ENCODE results near the gene TNRC18.

Gene TNRC18

DNA sequence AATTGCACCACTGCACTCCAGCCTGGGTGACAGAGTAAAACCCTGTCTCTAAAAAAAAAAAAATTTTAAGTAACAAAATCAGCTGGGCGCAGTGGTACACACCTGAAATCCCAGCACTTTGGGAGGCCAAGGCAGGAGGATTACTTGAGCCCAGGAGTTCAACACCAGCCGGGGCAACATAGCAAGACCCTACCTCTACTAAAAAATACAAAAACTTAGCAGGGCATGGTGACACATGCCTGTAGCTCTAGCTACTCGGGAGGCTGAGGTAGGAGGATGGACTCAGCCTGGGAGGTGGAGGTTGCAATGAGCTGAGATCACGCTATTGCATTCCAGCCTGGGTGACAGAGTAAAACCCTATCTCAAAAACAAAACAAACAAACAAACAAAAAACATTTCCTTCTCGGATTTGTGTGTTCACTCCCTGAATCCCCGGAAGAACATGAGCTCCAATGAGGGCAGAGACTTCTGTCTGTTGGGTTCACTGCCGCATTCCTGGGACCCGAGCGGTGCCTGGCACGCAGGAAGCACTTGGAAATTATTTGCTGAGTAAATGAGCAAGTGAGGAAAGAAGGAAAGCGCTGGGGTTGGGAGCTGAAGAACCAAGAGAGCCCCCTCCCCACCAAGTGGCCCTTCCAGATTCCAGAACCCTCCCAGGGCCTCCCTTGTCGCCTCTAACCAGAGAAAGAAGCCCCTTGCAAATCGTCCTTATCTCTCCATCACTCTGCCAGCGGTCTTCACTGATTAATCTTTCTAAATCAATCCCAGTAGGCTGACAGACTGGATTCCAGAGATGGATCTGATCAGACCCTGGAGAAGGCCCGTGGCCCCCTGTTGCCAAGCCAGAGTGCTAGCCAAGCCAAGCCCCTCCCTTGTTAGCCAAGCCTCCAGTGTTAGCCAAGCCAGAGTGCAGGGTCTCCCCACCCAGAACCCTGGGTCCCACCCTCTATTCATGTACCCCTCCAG is 6.2 kb downstream of the TNRC18 start:
- Histone ChIP-seq H3K27me3 (ENCODE audit: insufficient read depth, low read length, poor library complexity) (peaks cover 31% of the 10 kb centered on the region), H3K4me2 (ENCODE audit: insufficient read depth, low read length) (no peak overlapping the region), H3K4me3 (ENCODE audit: low read depth in 1 of 2, low read length in 2 of 2) (no peak overlapping the region), H3K27ac (ENCODE audit: low read length) (no peak overlapping the region), H3K36me3 (ENCODE audit: insufficient read depth, low read length) (no peaks in the 10 kb centered on the region; the same call in 1 of the 2 replicates), H4K20me1 (ENCODE audit: insufficient read depth, low read length) (peaks cover 42% of the 10 kb centered on the region), H3K79me2 (ENCODE audit: insufficient read depth, low read length) (no peaks in the 10 kb centered on the region), H3K9me3 (ENCODE audit: insufficient read depth, low read length, severe bottlenecking) (no peaks in the 10 kb centered on the region), H2AFZ (ENCODE audit: low read depth, low read length) (no peak overlapping the region), H3K9ac (ENCODE audit: low read depth, low read length) (no peak overlapping the region), H3K4me1 (ENCODE audit: insufficient read depth, low read length) (peaks cover 24% of the 10 kb centered on the region)
- DNase-seq (no peak), ATAC-seq (ENCODE audit: insufficient read depth, low read depth) (no peak)
- TF ChIP-seq, protein P1, sequence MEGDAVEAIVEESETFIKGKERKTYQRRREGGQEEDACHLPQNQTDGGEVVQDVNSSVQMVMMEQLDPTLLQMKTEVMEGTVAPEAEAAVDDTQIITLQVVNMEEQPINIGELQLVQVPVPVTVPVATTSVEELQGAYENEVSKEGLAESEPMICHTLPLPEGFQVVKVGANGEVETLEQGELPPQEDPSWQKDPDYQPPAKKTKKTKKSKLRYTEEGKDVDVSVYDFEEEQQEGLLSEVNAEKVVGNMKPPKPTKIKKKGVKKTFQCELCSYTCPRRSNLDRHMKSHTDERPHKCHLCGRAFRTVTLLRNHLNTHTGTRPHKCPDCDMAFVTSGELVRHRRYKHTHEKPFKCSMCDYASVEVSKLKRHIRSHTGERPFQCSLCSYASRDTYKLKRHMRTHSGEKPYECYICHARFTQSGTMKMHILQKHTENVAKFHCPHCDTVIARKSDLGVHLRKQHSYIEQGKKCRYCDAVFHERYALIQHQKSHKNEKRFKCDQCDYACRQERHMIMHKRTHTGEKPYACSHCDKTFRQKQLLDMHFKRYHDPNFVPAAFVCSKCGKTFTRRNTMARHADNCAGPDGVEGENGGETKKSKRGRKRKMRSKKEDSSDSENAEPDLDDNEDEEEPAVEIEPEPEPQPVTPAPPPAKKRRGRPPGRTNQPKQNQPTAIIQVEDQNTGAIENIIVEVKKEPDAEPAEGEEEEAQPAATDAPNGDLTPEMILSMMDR (IDR thresholded peaks at IDR 0.05; ENCODE audit: borderline replicate concordance, extremely low read depth, low read length, poor library complexity, severe bottlenecking): no peak
- TF ChIP-seq EZH2 (IDR thresholded peaks at IDR 0.05; ENCODE audit: borderline replicate concordance, low read depth, low read length, severe bottlenecking): no peak

DNA sequence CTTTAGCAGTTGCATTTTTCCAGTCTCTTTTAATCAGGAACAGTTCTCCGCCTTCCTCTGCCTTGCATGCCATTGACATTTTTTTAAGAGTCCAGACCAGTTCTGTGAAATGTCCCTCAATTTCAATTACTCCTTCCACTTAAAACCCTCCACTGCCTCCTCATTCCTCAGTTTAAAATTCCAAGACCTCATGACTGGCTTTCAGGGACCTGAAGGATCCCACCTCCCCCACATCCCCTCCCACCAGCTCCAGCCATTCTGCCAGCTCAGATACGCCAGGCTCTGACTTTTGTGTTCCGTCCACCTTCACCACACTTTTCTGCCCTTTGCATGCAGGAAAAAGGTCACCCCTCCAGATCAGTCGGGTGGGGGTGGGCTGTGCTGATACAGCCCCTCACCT is 8.7 kb downstream of the TNRC18 start:
- Histone ChIP-seq H3K4me3 (ENCODE audit: low read depth in 1 of 2, low read length in 2 of 2) (no peak overlapping the region), H3K27me3 (ENCODE audit: insufficient read depth, low read length, poor library complexity) (peaks cover 6% of the 10 kb centered on the region), H3K4me2 (ENCODE audit: insufficient read depth, low read length) (no peak overlapping the region), H3K36me3 (ENCODE audit: insufficient read depth, low read length) (no peaks in the 10 kb centered on the region), H3K27ac (ENCODE audit: low read length) (no peak overlapping the region), H2AFZ (ENCODE audit: low read depth, low read length) (no peak overlapping the region), H3K9ac (ENCODE audit: low read depth, low read length) (no peak overlapping the region), H3K4me1 (ENCODE audit: insufficient read depth, low read length) (no peaks in the 10 kb centered on the region; the same call in 1 of the 2 replicates), H3K79me2 (ENCODE audit: insufficient read depth, low read length) (no peaks in the 10 kb centered on the region), H4K20me1 (ENCODE audit: insufficient read depth, low read length) (peaks cover 25% of the 10 kb centered on the region), H3K9me3 (ENCODE audit: insufficient read depth, low read length, severe bottlenecking) (no peaks in the 10 kb centered on the region)
- DNase-seq: no peak
- TF ChIP-seq, protein P1 (IDR thresholded peaks at IDR 0.05; ENCODE audit: borderline replicate concordance, extremely low read depth, low read length, poor library complexity, severe bottlenecking): no peak
- TF ChIP-seq EZH2 (IDR thresholded peaks at IDR 0.05; ENCODE audit: borderline replicate concordance, low read depth, low read length, severe bottlenecking): no peak
- no peak for ATAC-seq (ENCODE audit: insufficient read depth, low read depth)

DNA sequence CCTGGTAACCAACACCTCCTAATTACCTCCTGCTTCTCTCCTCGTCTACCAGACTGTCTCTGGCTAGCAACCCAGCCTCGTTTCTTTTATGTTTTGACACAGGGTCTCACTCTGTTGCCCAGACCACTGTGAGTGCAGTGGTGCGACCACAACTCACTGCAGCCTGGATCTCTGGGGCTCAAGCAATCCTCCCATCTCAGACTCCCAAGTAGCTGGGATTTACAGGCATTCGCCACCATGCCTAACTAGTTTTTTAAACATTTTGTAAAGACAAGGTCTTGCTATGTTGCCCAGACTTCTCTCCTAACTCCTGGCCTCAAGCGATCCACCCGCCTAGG is 10.2 kb downstream of the TNRC18 start:
- peaks cover 10% of the 10 kb centered on the region for H4K20me1 ChIP-seq (ENCODE audit: insufficient read depth, low read length)
- H3K4me2 ChIP-seq (ENCODE audit: insufficient read depth, low read length): no peak overlapping the region
- H3K9me3 ChIP-seq (ENCODE audit: insufficient read depth, low read length, severe bottlenecking): no peaks in the 10 kb centered on the region
- no peak overlapping the region for H3K4me3 ChIP-seq (ENCODE audit: low read depth in 1 of 2, low read length in 2 of 2)
- DNase-seq (no peak), ATAC-seq (ENCODE audit: insufficient read depth, low read depth) (no peak)
- H3K79me2 ChIP-seq (ENCODE audit: insufficient read depth, low read length): no peaks in the 10 kb centered on the region
- H3K27me3 ChIP-seq (ENCODE audit: insufficient read depth, low read length, poor library complexity): no peaks in the 10 kb centered on the region
- TF ChIP-seq EZH2 (IDR thresholded peaks at IDR 0.05; ENCODE audit: borderline replicate concordance, low read depth, low read length, severe bottlenecking): no peak
- TF ChIP-seq, protein P1 (IDR thresholded peaks at IDR 0.05; ENCODE audit: borderline replicate concordance, extremely low read depth, low read length, poor library complexity, severe bottlenecking): no peak
- H3K27ac ChIP-seq (ENCODE audit: low read length): no peak overlapping the region
- H2AFZ ChIP-seq (ENCODE audit: low read depth, low read length): no peak overlapping the region
- no peaks in the 10 kb centered on the region for H3K4me1 ChIP-seq (ENCODE audit: insufficient read depth, low read length)
- H3K9ac ChIP-seq (ENCODE audit: low read depth, low read length): no peak overlapping the region
- no peaks in the 10 kb centered on the region for H3K36me3 ChIP-seq (ENCODE audit: insufficient read depth, low read length)

Measured in DND-41 (cell line).